ENCODE data around the gene PLXDC2.

- TF ChIP-seq POLR2AphosphoS5 (IDR thresholded peaks at IDR 0.05): no peak
- TF ChIP-seq CTCF (IDR thresholded peaks at IDR 0.05): no peak
- no peak for TF ChIP-seq POLR2A (IDR thresholded peaks at IDR 0.05)
Observed at GRCh38 chr10:20202337-20202736, 386.1 kb downstream of the PLXDC2 start.
